SK-N-SH treated with all-trans-retinoic acid at 6 μM for 48 hours (cell line): ENCODE data around the gene TRDMT1.

Source experiments
- ATAC-seq: fragments of 200-7000 bp; cut with Tn5 transposase; 3 replicates; pipeline ENCODE4 v1.9.1; 2020; ENCODE audit warnings: mild to moderate bottlenecking, moderate library complexity
- ARNTL ChIP-seq: fragments of 450-650 bp; formaldehyde crosslinking; IDR thresholded peaks from 2 replicates; pipeline ENCODE4 v1.5.0; 2020; ENCODE audit warnings: low read depth, mild to moderate bottlenecking, moderate library complexity, borderline replicate concordance
- BACH2 ChIP-seq: fragments of 250-450 bp; sonication (Bioruptor Pico); IDR thresholded peaks from 2 replicates; pipeline ENCODE4 v1.9.0; 2021; ENCODE audit warnings: mild to moderate bottlenecking, borderline replicate concordance
- CREB5 ChIP-seq: fragments of 250-450 bp; sonication (Bioruptor Pico); IDR thresholded peaks from 2 replicates; pipeline ENCODE4 v1.5.1; 2020; ENCODE audit warnings: low read depth, mild to moderate bottlenecking, moderate library complexity
- CSDC2 ChIP-seq: fragments of 250-450 bp; sonication (Bioruptor Pico); IDR thresholded peaks from 2 replicates; pipeline ENCODE4 v1.5.0; 2020; ENCODE audit warnings: mild to moderate bottlenecking, moderate library complexity
- ESRRG ChIP-seq: fragments of 250-450 bp; sonication (Bioruptor Pico); IDR thresholded peaks from 2 replicates; pipeline ENCODE4 v1.6.1; 2021; ENCODE audit warnings: mild to moderate bottlenecking
- GLIS3 ChIP-seq: fragments of 250-450 bp; sonication (Bioruptor Pico); IDR thresholded peaks from 2 replicates; pipeline ENCODE4 v1.5.0; 2020; ENCODE audit warnings: mild to moderate bottlenecking, moderate library complexity
- ISL1 ChIP-seq: fragments of 250-450 bp; sonication (Bioruptor Pico); IDR thresholded peaks from 2 replicates; pipeline ENCODE4 v2.1.2; 2022; ENCODE audit warnings: mild to moderate bottlenecking, moderate library complexity
- OSR1 ChIP-seq: fragments of 250-450 bp; sonication (Bioruptor Pico); IDR thresholded peaks from 2 replicates; pipeline ENCODE4 v1.8.0; 2022; ENCODE audit warnings: moderate library complexity, mild to moderate bottlenecking, inconsistent platforms
- PATZ1 ChIP-seq: fragments of 250-450 bp; sonication (Bioruptor Pico); IDR thresholded peaks from 2 replicates; pipeline ENCODE4 v1.8.0; 2020; ENCODE audit warnings: mild to moderate bottlenecking, moderate library complexity, borderline replicate concordance
- RARB ChIP-seq: fragments of 250-450 bp; sonication (Bioruptor Pico); IDR thresholded peaks from 2 replicates; pipeline ENCODE4 v1.8.0; 2021; ENCODE audit warnings: mild to moderate bottlenecking, moderate library complexity
- SNAI2 ChIP-seq: fragments of 250-450 bp; sonication (Bioruptor Pico); IDR thresholded peaks from 2 replicates; pipeline ENCODE4 v1.5.0; 2020; ENCODE audit warnings: mild to moderate bottlenecking, moderate library complexity
- TCF4 ChIP-seq: fragments of 250-450 bp; sonication (Bioruptor Pico); IDR thresholded peaks from 2 replicates; pipeline ENCODE4 v1.8.0; 2021; ENCODE audit warnings: mild to moderate bottlenecking, moderate library complexity, borderline replicate concordance
- TOX ChIP-seq: fragments of 250-450 bp; sonication (Bioruptor Pico); IDR thresholded peaks from 2 replicates; pipeline ENCODE4 v1.8.0; 2021; ENCODE audit warnings: mild to moderate bottlenecking, moderate library complexity, borderline replicate concordance
- TSHZ2 ChIP-seq: fragments of 250-450 bp; sonication (Bioruptor Pico); IDR thresholded peaks from 2 replicates; pipeline ENCODE4 v1.5.0; 2020; ENCODE audit warnings: mild to moderate bottlenecking, moderate library complexity
- ZFP30 ChIP-seq: fragments of 450-650 bp; formaldehyde crosslinking; IDR thresholded peaks from 2 replicates; pipeline ENCODE4 v1.5.0; 2022; ENCODE audit warnings: mild to moderate bottlenecking, moderate library complexity
- ZNF70 ChIP-seq: fragments of 450-650 bp; formaldehyde crosslinking; IDR thresholded peaks from 2 replicates; pipeline ENCODE4 v1.5.0; 2020; ENCODE audit warnings: mild to moderate bottlenecking, moderate library complexity
- TF ChIP-seq, protein P1 (sequence below): fragments of 250-450 bp; sonication (Bioruptor Pico); IDR thresholded peaks from 2 replicates; pipeline ENCODE4 v1.8.0; 2021; ENCODE audit warnings: low read depth, mild to moderate bottlenecking, moderate library complexity, borderline replicate concordance
- TF ChIP-seq, protein P2 (sequence below): fragments of 250-450 bp; sonication (Bioruptor Pico); IDR thresholded peaks from 2 replicates; pipeline ENCODE4 v1.5.1; 2021; ENCODE audit warnings: mild to moderate bottlenecking, moderate library complexity

Gene TRDMT1

GRCh38 chr10:17229016-17229716, 27.7 kb upstream of the TRDMT1 start:
- ATAC-seq: peak; percentile 72
- TF ChIP-seq SNAI2 (no peak), ISL1 (CRISPR knock-in tag) (no peak), TOX (CRISPR knock-in tag) (no peak), ZNF70 (no peak), ARNTL (CRISPR knock-in tag) (no peak), ESRRG (CRISPR knock-in tag) (no peak), BACH2 (CRISPR knock-in tag) (no peak), ZFP30 (CRISPR knock-in tag) (no peak), TSHZ2 (CRISPR knock-in tag) (no peak), RARB (CRISPR knock-in tag) (no peak), OSR1 (CRISPR knock-in tag) (no peak)
- TF ChIP-seq, protein P1, sequence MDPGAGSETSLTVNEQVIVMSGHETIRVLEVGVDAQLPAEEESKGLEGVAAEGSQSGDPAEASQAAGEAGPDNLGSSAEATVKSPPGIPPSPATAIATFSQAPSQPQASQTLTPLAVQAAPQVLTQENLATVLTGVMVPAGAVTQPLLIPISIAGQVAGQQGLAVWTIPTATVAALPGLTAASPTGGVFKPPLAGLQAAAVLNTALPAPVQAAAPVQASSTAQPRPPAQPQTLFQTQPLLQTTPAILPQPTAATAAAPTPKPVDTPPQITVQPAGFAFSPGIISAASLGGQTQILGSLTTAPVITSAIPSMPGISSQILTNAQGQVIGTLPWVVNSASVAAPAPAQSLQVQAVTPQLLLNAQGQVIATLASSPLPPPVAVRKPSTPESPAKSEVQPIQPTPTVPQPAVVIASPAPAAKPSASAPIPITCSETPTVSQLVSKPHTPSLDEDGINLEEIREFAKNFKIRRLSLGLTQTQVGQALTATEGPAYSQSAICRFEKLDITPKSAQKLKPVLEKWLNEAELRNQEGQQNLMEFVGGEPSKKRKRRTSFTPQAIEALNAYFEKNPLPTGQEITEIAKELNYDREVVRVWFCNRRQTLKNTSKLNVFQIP (CRISPR knock-in tag): no peak
- TF ChIP-seq, protein P2, sequence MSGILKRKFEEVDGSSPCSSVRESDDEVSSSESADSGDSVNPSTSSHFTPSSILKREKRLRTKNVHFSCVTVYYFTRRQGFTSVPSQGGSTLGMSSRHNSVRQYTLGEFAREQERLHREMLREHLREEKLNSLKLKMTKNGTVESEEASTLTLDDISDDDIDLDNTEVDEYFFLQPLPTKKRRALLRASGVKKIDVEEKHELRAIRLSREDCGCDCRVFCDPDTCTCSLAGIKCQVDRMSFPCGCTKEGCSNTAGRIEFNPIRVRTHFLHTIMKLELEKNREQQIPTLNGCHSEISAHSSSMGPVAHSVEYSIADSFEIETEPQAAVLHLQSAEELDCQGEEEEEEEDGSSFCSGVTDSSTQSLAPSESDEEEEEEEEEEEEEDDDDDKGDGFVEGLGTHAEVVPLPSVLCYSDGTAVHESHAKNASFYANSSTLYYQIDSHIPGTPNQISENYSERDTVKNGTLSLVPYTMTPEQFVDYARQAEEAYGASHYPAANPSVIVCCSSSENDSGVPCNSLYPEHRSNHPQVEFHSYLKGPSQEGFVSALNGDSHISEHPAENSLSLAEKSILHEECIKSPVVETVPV (CRISPR knock-in tag): no peak

- TF ChIP-seq, protein P2 (CRISPR knock-in tag): no peak
- TF ChIP-seq PATZ1 (CRISPR knock-in tag): peak; percentile 75; the same call in 1 of the 2 replicates
- ATAC-seq: peak; percentile 65
Measured at GRCh38 chr10:17228091-17229015, 26.9 kb upstream of the TRDMT1 start, which contains the start of gene VIM. Gene VIM (plus strand): TSS chr10:17228241. CDS start chr10:17229423, 1,182 bp downstream.

DNA sequence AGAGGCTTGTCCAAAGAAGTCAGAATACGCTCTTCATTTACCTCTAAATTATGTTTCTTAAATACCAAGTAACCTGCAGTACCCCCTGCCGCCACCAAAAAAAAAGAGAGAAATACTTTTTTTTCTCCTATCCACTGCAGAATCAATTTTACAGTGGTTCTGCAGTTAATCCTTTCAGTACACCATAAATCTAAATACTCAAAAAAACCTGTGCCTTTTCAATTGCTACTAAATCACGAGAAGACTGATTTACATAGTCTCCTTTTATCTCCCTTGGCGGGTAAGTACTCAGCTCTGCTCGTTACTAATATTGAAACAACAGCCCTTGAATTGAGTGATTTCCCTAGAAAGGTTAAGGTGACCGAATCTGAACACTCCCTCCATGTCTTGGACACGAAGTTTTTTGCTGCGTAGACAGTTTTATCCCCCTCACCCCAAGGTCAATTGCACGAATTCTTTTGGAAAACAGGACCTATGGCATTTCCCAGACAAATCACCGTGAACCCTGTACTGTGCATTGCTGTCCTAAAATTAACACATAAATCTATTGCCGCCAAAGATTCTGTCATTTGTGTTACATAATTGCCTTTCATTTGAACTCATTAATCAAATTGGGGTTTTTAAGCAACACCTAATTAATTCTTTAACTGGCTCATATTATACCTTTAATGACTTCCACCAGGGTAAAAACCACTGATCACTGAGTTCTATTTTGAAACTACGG, 26.1 kb upstream of the TRDMT1 start:
- ATAC-seq: no peak
- TF ChIP-seq TOX (CRISPR knock-in tag) (no peak), RARB (CRISPR knock-in tag) (no peak), ARNTL (CRISPR knock-in tag) (no peak), TCF4 (no peak), ESRRG (CRISPR knock-in tag) (no peak), CREB5 (CRISPR knock-in tag) (no peak), CSDC2 (CRISPR knock-in tag) (no peak), TSHZ2 (CRISPR knock-in tag) (no peak), ISL1 (CRISPR knock-in tag) (no peak), SNAI2 (no peak), GLIS3 (CRISPR knock-in tag) (no peak), BACH2 (CRISPR knock-in tag) (no peak)
